T1000 (cell line): ENCODE measurements around the gene DCUN1D2.
"Not testable (repeated sequence)": the region's sequence is repeated elsewhere in the genome, so short reads cannot be mapped to it uniquely, and the experiment has no call there.

Source experiments
- DNase-seq: peaks from one replicate; lab custom pipeline; 2025; ENCODE audit warnings: mixed read lengths; lab: John Stamatoyannopoulos, UW

DCUN1D2 gene

GRCh38 chr13:113489549-113490495, 689 bp downstream of the DCUN1D2 start:
- peak; percentile 68 for DNase-seq

- DNase-seq = no peak
These were observed 1.4 kb downstream of the DCUN1D2 start for GRCh38 chr13:113489171-113489548.

- DNase-seq = no peak
These were observed 2.2 kb downstream of the DCUN1D2 start for GRCh38 chr13:113488283-113488682.

GRCh38 chr13:113486698-113487097, 3.8 kb downstream of the DCUN1D2 start:
- no peak for DNase-seq

- DNase-seq = no peak
These were observed 5.0 kb downstream of the DCUN1D2 start for GRCh38 chr13:113485545-113485944.

GRCh38 chr13:113483504-113484293, 6.8 kb downstream of the DCUN1D2 start:
- no peak for DNase-seq

GRCh38 chr13:113483081-113483480, 7.4 kb downstream of the DCUN1D2 start:
- no peak for DNase-seq

- no peak for DNase-seq
These were observed 11.3 kb downstream of the DCUN1D2 start for GRCh38 chr13:113479179-113479578.

GRCh38 chr13:113477724-113478123, 12.8 kb downstream of the DCUN1D2 start:
- DNase-seq = no peak

GRCh38 chr13:113476811-113477210, 13.7 kb downstream of the DCUN1D2 start:
- no peak for DNase-seq

GRCh38 chr13:113475911-113476310, 14.6 kb downstream of the DCUN1D2 start:
- no peak for DNase-seq

- DNase-seq = no peak
These were observed 15.2 kb downstream of the DCUN1D2 start for GRCh38 chr13:113475280-113475679.

- no peak for DNase-seq
These were observed 16.3 kb downstream of the DCUN1D2 start for GRCh38 chr13:113474179-113474578.

GRCh38 chr13:113472355-113473025, 18.0 kb downstream of the DCUN1D2 start:
- no peak for DNase-seq

- DNase-seq = no peak
These were observed 18.7 kb downstream of the DCUN1D2 start for GRCh38 chr13:113471844-113472243.

- not testable (repeated sequence) for DNase-seq
These were observed 19.8 kb downstream of the DCUN1D2 start for GRCh38 chr13:113470635-113471163.

GRCh38 chr13:113470073-113470472, 20.4 kb downstream of the DCUN1D2 start:
- DNase-seq = no peak

GRCh38 chr13:113469582-113469981, 20.9 kb downstream of the DCUN1D2 start:
- no peak for DNase-seq

- DNase-seq = no peak
These were observed 21.9 kb downstream of the DCUN1D2 start for GRCh38 chr13:113468472-113469201.

GRCh38 chr13:113468029-113468428, 22.5 kb downstream of the DCUN1D2 start:
- DNase-seq = no peak

GRCh38 chr13:113466383-113466782, 24.1 kb downstream of the DCUN1D2 start:
- DNase-seq = no peak
